Motor neuron (in vitro differentiated cells): ENCODE measurements around the gene NCR1. TPM values are rescaled to one million over a fixed set of nuclear protein-coding genes. Genes with fewer than 3 reads are reported as not detected.
"Not testable (repeated sequence)": the region's sequence is repeated elsewhere in the genome, so short reads cannot be mapped to it uniquely, and the experiment has no call there.

Experiments
- ATAC-seq, 8 experiments: fragments of 200-7000 bp; cut with Tn5 transposase; replicated peaks in 6 of 8; 2 replicates each; pipeline ENCODE4 v1.8.0; 2021; ENCODE audit warnings: mild to moderate bottlenecking in 8 of 8, moderate library complexity in 8 of 8
- H3K27ac ChIP-seq, 2 donors: fragments of 250-450 bp; sonication (Bioruptor Pico); 2 replicates each; pipeline ENCODE4 v1.9.0; 2021; ENCODE audit warnings: antibody characterized with exemption in 2 of 2, mild to moderate bottlenecking in 2 of 2, moderate library complexity in 1 of 2
- H3K4me1 ChIP-seq, 2 donors: fragments of 250-450 bp; sonication (Bioruptor Pico); replicated peaks in 1 of 2; 2 replicates each; pipeline ENCODE4 v1.6.1; 2021; ENCODE audit warnings: antibody characterized with exemption in 2 of 2, mild to moderate bottlenecking in 2 of 2, moderate library complexity in 1 of 2
- H3K4me3 ChIP-seq, 5 donors: fragments of 250-450 bp; sonication (Bioruptor Pico); 2 replicates each; pipeline ENCODE4 v1.9.0; 2021; ENCODE audit warnings: antibody characterized with exemption in 5 of 5, mild to moderate bottlenecking in 5 of 5, moderate library complexity in 4 of 5
- WGBS, 10 experiments: fragments of 450-650 bp; shearing (Covaris generic); methylation state at CpG; one replicate each; pipeline ENCODE4 v1.0.0; 2022; 5-methylcytosine and 5-hydroxymethylcytosine counted together
- in situ Hi-C, 9 experiments: fragments of 400-800 bp; cut with MboI; loops; one replicate each; pipeline ENCODE4 v1.15.0; 2021; ENCODE audit warnings: low sequenced_read_pairs in 9 of 9, low pct_unique_long_range_greater_than_20kb in 2 of 9; ENCODE audit not compliant: unreplicated experiment in 9 of 9
- total RNA-seq, 8 experiments: library from RNA; unstranded; fragments of 300-600 nt; gene quantifications; 2 replicates each; pipeline versions ENCODE4 v1.2.3 to v1.2.4, GENCODE V29; 2022

NCR1 gene
- total RNA-seq, 8 experiments from 2014 or later, result 0.14 TPM; not detected in 7

DNA sequence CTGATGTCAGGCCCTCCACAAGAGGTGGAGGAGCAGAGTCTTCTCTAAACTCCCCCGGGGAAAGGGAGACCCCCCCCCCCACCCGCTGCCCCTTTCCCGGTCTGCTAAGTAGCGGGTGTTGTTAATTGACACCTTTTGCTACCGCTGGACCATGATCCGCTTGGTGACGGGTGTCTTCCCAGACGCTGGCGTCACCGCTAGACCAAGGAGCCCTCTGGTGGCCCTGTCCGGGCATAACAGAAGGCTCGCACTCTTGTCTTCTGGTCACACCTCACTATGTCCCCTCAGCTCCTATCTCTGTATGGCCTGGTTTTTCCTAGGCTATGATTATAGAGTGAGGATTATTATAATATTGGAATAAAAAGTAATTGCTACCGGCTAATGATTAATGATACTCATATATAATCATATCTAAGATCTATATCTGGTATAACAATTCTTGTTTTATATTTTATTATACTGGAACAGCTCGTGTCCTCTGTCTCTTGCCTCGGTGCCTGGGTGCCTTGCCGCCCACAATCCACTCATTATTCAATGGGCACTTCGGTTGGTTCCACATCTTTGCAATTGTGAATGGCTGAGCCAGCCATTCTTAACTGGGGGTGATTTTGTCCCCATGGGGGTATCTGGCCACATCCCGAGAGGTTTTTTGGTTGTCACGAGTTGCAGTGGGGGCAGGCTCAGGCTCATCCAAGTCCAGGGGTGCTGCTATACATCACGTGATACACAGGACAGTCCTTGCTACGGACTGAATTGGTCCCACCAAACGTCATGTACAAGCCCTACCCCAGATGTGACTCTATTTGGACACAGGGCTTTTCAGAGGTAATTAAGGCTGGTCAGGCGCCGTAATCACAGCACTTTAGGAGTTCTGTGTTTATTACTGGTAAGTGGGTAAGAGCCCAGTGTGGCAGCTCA, 14.0 kb downstream of the NCR1 start:
- ATAC-seq, in situ Hi-C loops, H3K27ac ChIP-seq, H3K4me3 ChIP-seq, H3K4me1 ChIP-seq: not testable (repeated sequence)
- 17 to 53% (median 30%) methylated on average over 1 to 6 of the region's 24 CpGs; no CpG with 5 or more reads in 6 of the 10 experiments for WGBS, 10 experiments

DNA sequence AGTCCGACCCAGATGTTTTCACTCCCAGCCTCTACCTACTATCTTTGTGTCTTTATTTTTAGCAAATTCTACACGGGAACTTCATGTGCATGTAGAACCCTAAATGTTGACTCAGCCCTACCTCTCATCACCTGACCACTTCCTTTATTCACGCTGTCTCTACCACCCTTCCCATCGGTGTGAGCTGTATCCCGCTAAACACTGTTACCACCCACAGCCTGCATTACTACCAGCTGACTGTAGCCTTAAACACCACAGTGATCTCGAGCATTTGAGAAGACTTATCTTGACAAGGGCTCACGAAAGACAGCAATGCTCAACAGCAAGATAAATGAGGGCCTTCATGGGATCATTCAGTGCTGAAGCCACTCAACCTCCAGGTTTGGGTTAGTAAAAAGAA, 15.1 kb downstream of the NCR1 start:
- no peak for ATAC-seq
- in situ Hi-C loops, result no loop called here
- H3K4me3 ChIP-seq, result no peak overlapping the region
- H3K27ac ChIP-seq, result no peak overlapping the region
- WGBS, 10 experiments, result 0 to 92% (median 56%) methylated on average over 2 to 6 of the region's 7 CpGs
- H3K4me1 ChIP-seq, result no peaks in the 10 kb centered on the region

DNA sequence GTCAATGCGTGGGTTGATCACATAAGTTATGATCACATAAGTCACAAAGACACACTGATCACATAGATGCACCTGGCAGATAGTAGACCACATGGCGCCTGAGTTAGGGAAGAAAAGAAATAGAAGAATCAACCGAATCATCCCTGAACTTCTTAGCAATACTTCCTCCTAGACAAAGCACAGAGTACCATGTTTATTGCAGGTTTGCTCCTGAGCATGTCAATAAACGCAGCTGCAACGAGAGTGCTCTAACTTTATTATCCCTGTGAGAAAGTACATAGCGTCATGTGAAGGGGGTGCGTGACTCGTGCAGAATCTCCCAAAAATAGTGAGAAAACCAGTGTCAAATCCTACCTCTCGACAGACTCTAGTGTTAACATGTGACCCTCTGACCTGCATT, 17.3 kb downstream of the NCR1 start:
- in situ Hi-C loops, result no loop called here
- 12 to 76% (median 60%) methylated on average over 3 to 8 of the region's 9 CpGs; no CpG with 5 or more reads in 2 of the 10 experiments for WGBS, 10 experiments
- H3K4me3 ChIP-seq, result no peak overlapping the region
- ATAC-seq, result no peak
- H3K4me1 ChIP-seq, result no peaks in the 10 kb centered on the region
- H3K27ac ChIP-seq, result no peak overlapping the region

DNA sequence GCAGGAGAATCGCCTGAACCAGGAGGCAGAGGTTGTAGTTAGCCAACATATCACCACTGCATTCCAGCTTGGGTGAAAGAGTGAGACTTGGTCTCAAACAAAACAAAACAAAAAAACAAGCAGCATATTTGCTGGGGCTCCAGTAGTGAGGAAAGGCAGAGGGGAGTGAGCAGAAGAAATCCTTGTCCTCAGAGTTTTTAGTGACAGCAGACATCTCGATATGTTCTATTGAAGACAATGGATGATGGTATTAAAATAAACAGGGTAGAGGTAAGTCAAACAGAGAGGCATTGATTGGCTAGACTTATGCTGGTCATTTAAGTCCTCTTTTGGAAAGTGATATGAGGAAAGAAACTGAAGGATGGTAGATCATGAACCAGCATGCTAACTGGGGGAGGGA, 22.4 kb downstream of the NCR1 start:
- no peak overlapping the region for H3K27ac ChIP-seq
- WGBS, 10 experiments, result 0 to 100% (median 59%) methylated on average over 1 to 2 of the region's 2 CpGs; no CpG with 5 or more reads in 2 of the 10 experiments
- no peaks in the 10 kb centered on the region for H3K4me1 ChIP-seq
- ATAC-seq, result no peak
- H3K4me3 ChIP-seq, result no peak overlapping the region
- in situ Hi-C loops, result no loop called here

DNA sequence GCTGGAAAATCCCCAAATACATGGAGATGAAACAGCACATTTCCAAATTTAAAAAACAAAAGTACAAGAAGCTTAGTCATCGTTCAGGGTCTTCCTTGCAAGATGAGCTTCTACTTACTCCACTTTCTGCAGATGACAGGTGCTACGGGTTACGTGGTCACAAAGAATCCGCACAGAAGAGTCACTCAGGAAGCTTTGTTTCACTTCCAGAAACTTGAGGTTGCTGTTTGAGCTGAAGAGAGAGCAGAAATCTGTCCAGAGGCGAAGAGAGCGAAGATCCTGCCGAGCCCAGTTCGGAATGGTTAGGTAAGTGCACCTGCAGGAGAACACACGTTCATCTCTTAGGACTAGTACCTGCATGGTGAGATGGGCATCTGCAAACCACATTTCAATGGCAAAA, 32.0 kb downstream of the NCR1 start:
- WGBS, 10 experiments, result 7 to 89% (median 59%) methylated on average over 2 to 9 of the region's 9 CpGs
- ATAC-seq, result no peak
- Histone ChIP-seq H3K27ac (no peak overlapping the region), H3K4me3 (no peak overlapping the region), H3K4me1 (no peaks in the 10 kb centered on the region)
- in situ Hi-C loops, result no loop called here

DNA sequence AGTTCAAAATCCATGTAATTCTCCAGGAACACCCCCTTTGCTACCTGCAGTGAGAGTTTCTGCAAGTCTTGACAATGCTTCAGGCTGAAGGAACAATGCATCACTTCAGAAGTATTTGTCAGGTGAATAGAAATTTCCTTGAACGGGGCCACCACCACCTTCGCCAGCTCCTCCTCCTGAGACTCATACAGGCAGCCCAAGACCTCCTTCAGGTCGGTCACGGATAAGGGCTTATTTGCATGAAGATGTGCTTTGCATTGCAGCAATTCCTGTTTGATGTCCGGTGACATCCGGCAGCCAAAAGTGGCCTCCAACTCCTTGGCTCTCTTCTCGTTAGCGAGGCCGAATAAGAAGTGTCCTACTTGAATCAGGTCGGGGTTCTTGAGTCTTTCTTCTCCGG, 33.0 kb downstream of the NCR1 start:
- no peaks in the 10 kb centered on the region for H3K4me1 ChIP-seq
- WGBS, 10 experiments, result 22 to 60% (median 42%) methylated on average over 1 to 6 of the region's 11 CpGs; no CpG with 5 or more reads in 4 of the 10 experiments
- in situ Hi-C loops, result no loop called here
- no peak overlapping the region for H3K27ac ChIP-seq
- H3K4me3 ChIP-seq, result no peak overlapping the region
- ATAC-seq, result no peak

DNA sequence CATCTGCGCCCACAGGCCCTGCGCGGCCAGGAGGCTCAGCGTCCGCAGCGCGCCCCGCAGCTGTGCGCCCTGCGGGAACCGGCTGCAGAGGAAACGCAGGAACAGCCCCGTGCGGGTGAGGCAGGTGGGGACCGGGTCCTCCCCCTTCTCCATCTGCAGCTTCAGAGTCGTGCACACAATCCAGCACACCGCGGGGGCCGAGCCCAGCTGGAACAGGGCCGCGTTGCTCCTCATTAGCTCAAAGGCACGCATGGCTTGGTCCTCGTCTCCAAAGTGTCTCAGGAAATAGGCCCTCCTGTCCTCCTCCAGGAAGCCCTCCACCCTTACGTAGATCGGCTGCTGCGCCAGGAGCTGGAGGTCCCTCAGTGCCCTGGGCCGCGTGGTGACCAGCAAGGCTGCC, 33.6 kb downstream of the NCR1 start:
- no CpG with 5 or more reads among the region's 28 CpGs for WGBS, 10 experiments
- ATAC-seq, in situ Hi-C loops, H3K4me1 ChIP-seq, H3K27ac ChIP-seq, H3K4me3 ChIP-seq: not testable (repeated sequence)

DNA sequence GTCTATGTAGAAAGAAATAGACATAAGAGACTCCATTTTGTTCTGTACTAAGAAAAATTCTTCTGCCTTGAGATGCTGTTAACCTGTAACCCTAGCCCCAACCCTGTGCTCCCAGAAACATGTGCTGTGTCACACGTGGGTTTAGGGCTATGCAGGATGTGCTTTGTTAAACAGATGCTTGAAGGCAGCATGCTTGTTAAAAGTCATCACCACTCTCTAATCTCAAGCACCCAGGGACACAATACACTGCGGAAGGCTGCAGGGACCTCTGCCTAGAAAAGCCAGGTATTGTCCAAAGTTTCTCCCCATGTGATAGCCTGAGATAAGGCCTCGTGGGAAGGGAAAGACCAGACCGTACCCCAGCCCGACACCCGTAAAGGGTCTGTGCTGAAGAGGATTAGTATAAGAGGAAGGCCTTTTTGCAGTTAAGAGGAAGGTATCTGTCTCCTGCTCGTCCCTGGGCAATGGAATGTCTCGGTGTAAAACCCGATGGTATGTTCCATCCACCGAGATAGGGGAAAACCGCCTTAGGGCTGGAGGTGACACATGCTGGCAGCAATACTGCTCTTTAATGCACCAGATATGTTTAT, 37.9 kb downstream of the NCR1 start:
- WGBS, 10 experiments, result 0 to 84% (median 32%) methylated on average over 1 to 11 of the region's 11 CpGs; no CpG with 5 or more reads in 1 of the 10 experiments
- H3K27ac ChIP-seq, in situ Hi-C loops: not testable (repeated sequence)

DNA sequence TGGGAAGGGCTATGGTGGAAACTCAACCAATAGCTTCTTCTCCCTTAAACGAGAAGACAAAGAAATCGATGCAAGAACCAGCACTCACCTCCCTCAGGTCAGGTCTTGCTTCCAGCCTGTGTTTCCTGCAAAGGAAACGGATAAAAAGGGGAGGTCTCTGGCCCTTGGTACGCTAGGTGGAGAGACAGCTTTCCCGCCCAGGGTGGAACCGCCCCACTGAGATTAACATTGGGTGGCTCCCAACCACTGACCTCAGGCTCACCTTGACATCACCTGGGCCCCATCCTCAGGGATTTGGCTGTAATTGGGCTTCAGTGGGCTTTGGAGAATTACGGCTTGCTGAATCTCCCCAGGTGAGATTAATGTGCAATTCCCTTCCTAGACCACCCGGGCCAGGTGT, 41.4 kb downstream of the NCR1 start, which contains the start of gene NLRP7:
Gene NLRP7, minus strand, starts transcription at position 150 of the 400 bp plus-strand sequence.
- Histone ChIP-seq H3K4me1 (no peaks in the 10 kb centered on the region), H3K4me3 (no peak within 1 kb of the TSS), H3K27ac (no peak within 1 kb of the TSS)
- ATAC-seq, result no peak
- WGBS, 10 experiments, result 44 to 100% (median 76%) methylated on average over 1 to 7 of the region's 8 CpGs; no CpG with 5 or more reads in 2 of the 10 experiments
- in situ Hi-C loops, result no loop called here

More for the DNA sequence above, 37.9 kb downstream of the NCR1 start:
- H3K4me1 ChIP-seq, H3K4me3 ChIP-seq, ATAC-seq: not testable (repeated sequence)

DNA sequence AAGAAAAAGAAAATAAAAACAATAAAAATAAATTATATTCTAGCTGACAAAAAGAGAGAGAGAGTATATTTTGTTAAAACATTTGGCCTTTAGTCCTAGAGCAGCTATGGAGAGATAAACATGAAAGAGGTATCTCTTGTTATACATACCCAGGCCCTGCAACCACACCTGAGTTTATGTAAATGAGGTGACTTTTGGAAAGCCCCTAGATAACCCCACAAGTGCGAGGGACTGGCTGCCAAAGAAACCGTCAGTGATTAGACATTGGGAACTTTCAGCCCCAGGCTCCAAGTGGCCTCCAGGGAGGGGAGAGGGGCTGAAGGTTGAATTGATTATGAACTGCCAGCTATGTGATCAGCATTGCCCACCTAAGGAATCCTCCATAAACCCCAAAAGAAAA, 43.5 kb downstream of the NCR1 start:
- H3K27ac ChIP-seq, result no peak overlapping the region
- WGBS, 10 experiments, result 5 to 58% (median 42%) methylated on average over 1 to 2 of the region's 2 CpGs; no CpG with 5 or more reads in 6 of the 10 experiments
- in situ Hi-C loops, result no loop called here
- no peak for ATAC-seq
- no peak overlapping the region for H3K4me3 ChIP-seq
- H3K4me1 ChIP-seq, result no peaks in the 10 kb centered on the region

DNA sequence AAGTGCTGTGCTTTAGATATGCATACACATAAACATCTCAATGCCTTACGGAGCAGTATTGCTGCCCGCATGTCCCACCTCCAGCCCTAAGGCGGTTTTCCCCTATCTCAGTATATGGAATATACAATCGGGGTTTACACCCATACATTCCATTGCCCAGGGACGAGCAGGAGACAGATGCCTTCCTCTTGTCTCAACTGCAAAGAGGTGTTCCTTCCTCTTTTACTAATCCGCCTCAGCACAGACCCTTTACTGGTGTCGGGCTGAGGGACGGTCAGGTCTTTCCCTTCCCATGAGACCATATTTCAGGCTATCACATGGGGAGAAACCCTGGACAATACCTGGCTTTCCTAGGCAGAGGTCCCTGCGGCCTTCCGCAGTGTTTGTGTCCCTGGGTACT, 44.6 kb downstream of the NCR1 start:
- H3K4me3 ChIP-seq, H3K4me1 ChIP-seq, in situ Hi-C loops, H3K27ac ChIP-seq, ATAC-seq: not testable (repeated sequence)
- WGBS, 10 experiments, result no CpG with 5 or more reads among the region's 10 CpGs

DNA sequence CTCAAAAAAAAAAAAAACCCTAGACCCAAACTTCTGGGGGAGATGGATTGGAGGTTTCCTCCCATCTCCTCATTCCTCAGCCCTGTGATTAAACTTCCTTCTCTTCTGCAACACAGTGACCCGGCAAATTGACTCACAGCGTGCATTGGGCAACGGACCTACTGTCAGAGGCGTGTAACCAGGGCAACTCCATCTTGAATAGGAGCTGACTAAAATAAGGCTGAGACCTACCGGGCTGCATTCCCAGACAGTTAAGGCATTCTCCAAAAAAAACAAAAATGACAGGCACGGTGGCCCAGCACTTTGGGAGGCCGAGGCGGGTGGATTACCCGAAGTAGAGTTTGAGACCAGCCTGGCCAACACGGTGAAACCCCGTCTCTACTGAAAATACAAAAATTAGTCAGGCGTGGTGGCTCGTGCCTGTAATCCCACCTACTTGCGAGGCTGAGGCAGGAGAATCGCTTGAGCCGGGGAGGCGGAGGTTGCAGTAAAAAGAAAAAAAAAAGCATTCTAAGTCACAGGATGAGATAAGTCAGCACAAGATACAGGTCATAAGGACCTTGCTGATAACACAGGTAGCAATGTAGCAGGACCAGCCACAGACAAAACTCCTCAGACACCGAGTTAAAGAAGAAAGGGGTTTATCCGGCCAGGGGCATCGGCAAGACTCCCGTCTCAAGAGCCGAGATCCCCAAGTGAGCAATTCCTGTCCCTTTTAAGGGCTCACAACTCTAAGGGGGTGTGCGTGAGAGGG, 46.8 kb downstream of the NCR1 start:
- 10 to 96% (median 77%) methylated on average over 1 to 18 of the region's 23 CpGs; no CpG with 5 or more reads in 2 of the 10 experiments for WGBS, 10 experiments
- Histone ChIP-seq H3K27ac (no peak overlapping the region), H3K4me3 (no peak overlapping the region), H3K4me1 (no peaks in the 10 kb centered on the region)
- in situ Hi-C loops, result no loop called here
- ATAC-seq, result no peak

DNA sequence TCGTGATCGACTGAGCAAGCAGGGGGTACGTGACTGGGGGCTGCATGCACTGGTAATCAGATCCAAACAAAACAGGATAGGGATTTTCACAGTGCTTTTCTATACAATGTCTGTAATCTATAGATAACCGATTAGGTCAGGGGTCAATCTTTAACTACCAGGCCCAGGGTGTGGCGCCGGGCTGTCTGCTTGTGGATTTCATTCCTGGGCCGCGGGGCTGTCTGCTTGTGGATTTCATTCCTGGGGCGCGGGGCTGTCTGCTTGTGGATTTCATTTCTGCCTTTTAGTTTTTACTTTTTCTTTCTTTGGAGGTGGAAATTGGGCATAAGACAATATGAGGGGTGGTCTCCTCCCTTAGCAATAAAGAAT, 47.4 kb downstream of the NCR1 start:
- H3K4me3 ChIP-seq, ATAC-seq, H3K27ac ChIP-seq, H3K4me1 ChIP-seq, in situ Hi-C loops: not testable (repeated sequence)
- WGBS, 10 experiments, result 59 to 100% (median 67%) methylated on average over 1 to 7 of the region's 10 CpGs; no CpG with 5 or more reads in 7 of the 10 experiments
